Stomach smooth muscle (tissue), 2 donors: ENCODE data around the gene KCNQ5.

Source experiments
- H3K27ac ChIP-seq: one replicate; pipeline ENCODE4 v1.7.0; 2013; ENCODE audit warnings: mild to moderate bottlenecking, low read length, inconsistent platforms
- H3K27me3 ChIP-seq, 2 donors: one replicate each; pipeline ENCODE4 v1.7.0; 2013; ENCODE audit warnings: low read length in 2 of 2; ENCODE audit not compliant: insufficient read depth in 2 of 2, control insufficient read depth in 1 of 2
- H3K36me3 ChIP-seq, 2 donors: one replicate each; pipeline ENCODE4 v1.7.0; 2013; ENCODE audit warnings: low read length in 2 of 2; ENCODE audit not compliant: control insufficient read depth in 2 of 2, insufficient read depth in 2 of 2
- H3K4me1 ChIP-seq: one replicate; pipeline ENCODE4 v1.7.0; 2013; ENCODE audit warnings: low read length; ENCODE audit not compliant: control insufficient read depth, insufficient read depth
- H3K4me3 ChIP-seq, 2 donors: one replicate each; pipeline ENCODE4 v1.7.0; 2013; ENCODE audit warnings: low read length in 2 of 2
- H3K9ac ChIP-seq, 2 donors: one replicate each; pipeline ENCODE4 v1.7.0; 2013; ENCODE audit warnings: low read length in 2 of 2, mild to moderate bottlenecking in 1 of 2
- H3K9me3 ChIP-seq, 2 donors: one replicate each; pipeline ENCODE4 v1.7.0; 2013; ENCODE audit warnings: low read length in 2 of 2; ENCODE audit not compliant: control insufficient read depth in 2 of 2
- donor health status: healthy.
- donor health status: Pancreatic carcinoma.

Gene KCNQ5

DNA sequence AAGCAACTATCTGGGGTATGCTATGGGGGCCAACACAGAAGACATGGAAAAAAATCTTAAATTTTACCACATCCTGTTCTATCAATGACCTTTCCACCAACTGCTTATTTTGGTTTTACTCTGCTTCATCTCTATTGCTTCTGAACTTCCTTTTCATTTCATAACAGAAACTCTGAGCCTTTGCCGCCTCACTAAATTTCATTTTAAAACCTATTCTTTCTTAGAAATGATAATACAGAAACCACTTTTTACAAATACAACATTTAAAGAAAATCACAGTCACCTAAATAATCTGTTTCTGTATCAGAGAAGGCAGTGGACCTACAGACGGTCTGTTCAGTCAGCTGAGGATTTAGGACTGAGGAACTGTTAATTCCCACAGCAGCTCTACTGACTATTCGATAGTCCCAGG is 117.5 kb downstream of the KCNQ5 start:
- no peak overlapping the region for H3K27ac ChIP-seq
- H3K27me3 ChIP-seq = no peaks in the 10 kb centered on the region
- H3K4me3 ChIP-seq = no peak overlapping the region
- no peaks in the 10 kb centered on the region for H3K4me1 ChIP-seq
- H3K9ac ChIP-seq = no peak overlapping the region
- no peaks in the 10 kb centered on the region for H3K9me3 ChIP-seq
- no peaks in the 10 kb centered on the region for H3K36me3 ChIP-seq

DNA sequence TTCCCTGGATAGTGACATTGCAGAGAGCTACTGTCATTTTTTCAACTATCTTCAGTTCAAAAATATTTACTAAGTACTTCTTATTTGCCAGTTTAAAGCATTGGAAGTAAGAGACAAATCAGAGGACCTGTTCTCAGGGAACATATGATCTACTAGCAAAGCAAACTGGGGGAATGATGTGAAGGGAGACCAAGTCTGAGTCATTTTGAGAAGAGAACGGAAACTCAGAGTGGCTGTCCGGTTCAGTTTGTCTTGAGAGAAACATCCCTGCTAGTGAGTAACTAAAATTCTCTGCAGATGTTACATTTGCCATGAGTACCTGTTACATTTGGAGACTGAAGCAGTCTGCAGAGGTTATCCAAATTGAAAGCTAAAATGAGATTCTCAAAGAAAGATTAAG is 118.3 kb downstream of the KCNQ5 start:
- Histone ChIP-seq H3K9ac (no peak overlapping the region), H3K27ac (no peak overlapping the region), H3K27me3 (no peaks in the 10 kb centered on the region), H3K36me3 (no peaks in the 10 kb centered on the region), H3K9me3 (no peaks in the 10 kb centered on the region), H3K4me1 (no peaks in the 10 kb centered on the region), H3K4me3 (no peak overlapping the region)

DNA sequence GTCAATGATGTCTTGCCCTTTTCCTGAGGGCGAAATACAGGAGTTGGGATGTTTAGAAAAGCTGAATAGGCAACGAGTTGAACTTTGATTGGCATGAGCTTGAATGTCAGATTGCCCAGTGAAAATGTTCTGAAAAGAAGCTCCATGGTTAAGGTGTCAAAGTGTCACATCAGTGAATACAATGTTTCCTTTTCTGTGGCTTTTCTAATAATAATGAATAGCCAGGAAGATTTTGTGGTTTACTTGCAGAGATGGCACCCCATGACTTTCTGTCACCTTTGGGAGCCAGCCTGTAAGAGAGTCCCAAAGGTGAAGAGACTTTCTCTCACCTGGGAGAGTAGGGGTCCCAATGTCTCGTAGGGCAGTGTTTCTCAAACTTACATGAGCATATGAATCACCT is 119.2 kb downstream of the KCNQ5 start:
- Histone ChIP-seq H3K27ac (no peak overlapping the region), H3K4me1 (no peaks in the 10 kb centered on the region), H3K4me3 (no peak overlapping the region), H3K9ac (no peak overlapping the region), H3K36me3 (no peaks in the 10 kb centered on the region), H3K9me3 (no peaks in the 10 kb centered on the region), H3K27me3 (no peaks in the 10 kb centered on the region)

DNA sequence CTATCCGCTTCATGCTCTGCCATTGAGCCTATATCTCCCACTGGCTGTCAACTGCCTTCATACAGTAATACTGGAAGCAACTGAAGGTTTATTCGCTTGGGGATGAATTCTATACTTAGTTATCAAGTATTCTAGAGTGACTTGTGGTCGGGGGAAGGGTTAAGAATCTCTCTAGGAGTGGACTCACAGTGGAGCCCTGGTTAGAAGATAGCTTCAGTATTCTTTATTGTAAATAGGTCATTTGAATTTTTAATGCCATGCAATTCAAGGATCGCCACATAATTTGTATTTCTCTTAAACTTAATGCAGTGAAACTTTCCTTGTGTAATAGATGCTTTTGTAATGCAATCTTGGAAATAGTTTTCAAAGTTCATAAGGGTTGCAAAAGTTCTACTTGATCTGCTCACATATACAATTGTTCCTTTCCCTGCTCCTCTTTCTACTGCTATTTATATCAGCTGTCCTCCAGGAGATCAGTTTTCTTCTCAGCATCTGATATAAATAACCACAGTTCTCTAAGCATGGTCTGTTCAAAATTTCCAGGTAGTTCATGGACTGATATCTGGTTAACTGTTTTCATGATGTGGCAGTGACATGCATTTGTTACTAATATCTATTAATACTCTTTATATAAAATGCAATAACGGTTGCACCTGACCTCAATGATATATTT is 120.3 kb downstream of the KCNQ5 start:
- no peaks in the 10 kb centered on the region for H3K4me1 ChIP-seq
- H3K9ac ChIP-seq = no peak overlapping the region
- no peak overlapping the region for H3K27ac ChIP-seq
- H3K36me3 ChIP-seq = no peaks in the 10 kb centered on the region
- no peaks in the 10 kb centered on the region for H3K9me3 ChIP-seq
- H3K27me3 ChIP-seq = no peaks in the 10 kb centered on the region
- H3K4me3 ChIP-seq = no peak overlapping the region

DNA sequence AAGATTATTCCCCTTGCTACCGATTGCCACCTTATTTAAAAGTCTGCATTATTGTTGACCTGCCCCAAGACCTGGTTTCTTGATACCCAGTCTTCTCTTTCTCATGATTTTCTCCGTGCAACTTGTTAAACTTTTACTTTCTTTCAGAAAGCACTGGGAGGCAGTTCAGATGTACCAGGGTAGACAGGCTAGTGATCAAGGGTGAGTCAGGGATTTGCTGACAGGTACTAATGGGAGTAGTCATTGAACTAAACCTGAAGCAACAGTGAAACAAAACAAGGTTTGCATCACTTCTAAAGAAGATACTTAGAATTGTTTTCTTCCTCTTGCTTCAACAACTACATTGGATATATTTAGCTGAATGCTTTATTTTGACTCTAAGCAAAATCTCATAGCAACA is 124.4 kb downstream of the KCNQ5 start:
- H3K36me3 ChIP-seq = no peaks in the 10 kb centered on the region
- no peaks in the 10 kb centered on the region for H3K4me1 ChIP-seq
- no peak overlapping the region for H3K27ac ChIP-seq
- no peaks in the 10 kb centered on the region for H3K27me3 ChIP-seq
- no peaks in the 10 kb centered on the region for H3K9me3 ChIP-seq
- H3K9ac ChIP-seq = no peak overlapping the region
- no peak overlapping the region for H3K4me3 ChIP-seq

DNA sequence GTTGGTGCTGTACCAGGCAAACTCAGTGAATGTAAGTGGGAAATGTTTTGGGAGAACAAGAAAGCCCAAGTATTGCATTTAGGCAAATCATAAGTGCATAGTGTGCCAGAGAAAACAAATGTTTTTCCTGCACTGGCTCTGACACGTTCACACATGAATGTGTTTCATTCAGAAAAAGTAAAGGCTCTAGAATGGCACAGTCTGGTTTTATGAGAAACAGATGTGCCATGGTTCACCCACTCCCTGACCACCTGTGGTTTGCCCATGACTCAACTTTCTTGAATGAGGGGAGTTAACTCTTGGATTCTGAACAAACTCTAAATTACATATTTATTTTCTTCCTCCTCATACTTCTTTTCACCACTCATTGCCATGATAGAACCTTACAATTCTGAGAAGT is 126.9 kb downstream of the KCNQ5 start:
- Histone ChIP-seq H3K36me3 (no peaks in the 10 kb centered on the region), H3K27me3 (no peaks in the 10 kb centered on the region), H3K4me3 (no peak overlapping the region), H3K9ac (no peak overlapping the region), H3K9me3 (no peaks in the 10 kb centered on the region), H3K4me1 (no peaks in the 10 kb centered on the region), H3K27ac (no peak overlapping the region)

DNA sequence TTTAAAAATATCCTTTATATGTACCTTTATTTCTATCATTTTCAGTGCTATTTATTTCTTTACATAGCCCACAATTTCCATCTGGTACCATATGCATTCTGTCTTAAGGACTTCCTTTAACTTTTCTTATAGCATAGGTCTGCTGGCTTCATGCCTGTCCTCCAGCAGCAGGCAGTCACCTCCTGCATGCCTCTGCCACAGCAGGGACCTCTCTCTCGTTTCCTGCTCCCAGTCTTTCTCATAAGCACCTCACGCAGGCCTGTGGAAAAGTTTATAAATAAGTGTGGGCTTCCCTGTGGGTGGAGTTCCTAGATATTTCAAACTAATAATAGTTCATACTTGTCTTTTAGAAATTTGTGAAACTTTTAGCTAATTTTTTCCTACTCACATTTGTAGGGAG is 133.9 kb downstream of the KCNQ5 start:
- H3K9me3 ChIP-seq = no peaks in the 10 kb centered on the region
- H3K9ac ChIP-seq = no peak overlapping the region
- H3K36me3 ChIP-seq = no peaks in the 10 kb centered on the region
- H3K4me1 ChIP-seq = no peaks in the 10 kb centered on the region
- H3K27me3 ChIP-seq = no peaks in the 10 kb centered on the region
- no peak overlapping the region for H3K27ac ChIP-seq
- H3K4me3 ChIP-seq = no peak overlapping the region

DNA sequence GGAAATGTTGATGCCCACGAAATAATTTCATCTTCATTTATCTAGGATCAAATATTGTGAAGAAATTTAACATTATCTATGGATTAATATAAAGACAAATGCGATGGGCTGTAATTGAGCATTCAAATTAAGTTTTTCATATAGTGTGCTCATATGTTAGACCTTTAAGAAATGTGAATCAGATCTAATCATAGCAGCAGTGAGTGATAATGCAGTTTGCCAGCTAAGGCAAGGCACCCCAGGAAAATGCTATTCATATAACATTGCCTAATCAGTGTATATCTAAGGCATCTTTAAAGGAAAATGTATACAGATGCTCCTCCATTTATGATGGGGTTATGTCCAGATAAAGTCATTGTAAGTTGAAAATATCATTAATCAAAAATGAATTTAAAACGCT is 135.2 kb downstream of the KCNQ5 start:
- Histone ChIP-seq H3K36me3 (no peaks in the 10 kb centered on the region), H3K9ac (no peak overlapping the region), H3K27ac (no peak overlapping the region), H3K9me3 (no peaks in the 10 kb centered on the region), H3K4me3 (no peak overlapping the region), H3K4me1 (no peaks in the 10 kb centered on the region), H3K27me3 (no peaks in the 10 kb centered on the region)

DNA sequence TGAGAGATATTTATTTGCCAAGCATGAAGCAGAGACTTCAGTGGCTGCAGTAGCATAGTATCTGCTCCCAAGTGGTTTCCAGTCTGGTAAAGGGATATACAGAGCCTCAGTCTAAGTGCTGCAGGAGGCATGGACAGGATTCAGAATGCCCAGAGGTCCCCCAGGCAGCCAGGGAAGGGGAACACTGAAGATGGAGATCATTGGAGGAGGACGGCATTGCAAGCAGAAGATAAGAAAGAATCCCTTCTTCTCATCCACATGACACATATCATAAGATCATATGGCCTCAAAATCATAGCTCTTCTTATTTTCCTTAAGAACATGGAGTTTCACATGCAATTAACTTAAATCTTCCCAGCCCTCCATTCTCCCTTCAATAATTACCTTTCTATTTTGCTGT is 136.1 kb downstream of the KCNQ5 start:
- no peak overlapping the region for H3K4me3 ChIP-seq
- H3K4me1 ChIP-seq = no peaks in the 10 kb centered on the region
- no peak overlapping the region for H3K9ac ChIP-seq
- H3K36me3 ChIP-seq = no peaks in the 10 kb centered on the region
- H3K9me3 ChIP-seq = no peaks in the 10 kb centered on the region
- H3K27ac ChIP-seq = no peak overlapping the region
- H3K27me3 ChIP-seq = no peaks in the 10 kb centered on the region

DNA sequence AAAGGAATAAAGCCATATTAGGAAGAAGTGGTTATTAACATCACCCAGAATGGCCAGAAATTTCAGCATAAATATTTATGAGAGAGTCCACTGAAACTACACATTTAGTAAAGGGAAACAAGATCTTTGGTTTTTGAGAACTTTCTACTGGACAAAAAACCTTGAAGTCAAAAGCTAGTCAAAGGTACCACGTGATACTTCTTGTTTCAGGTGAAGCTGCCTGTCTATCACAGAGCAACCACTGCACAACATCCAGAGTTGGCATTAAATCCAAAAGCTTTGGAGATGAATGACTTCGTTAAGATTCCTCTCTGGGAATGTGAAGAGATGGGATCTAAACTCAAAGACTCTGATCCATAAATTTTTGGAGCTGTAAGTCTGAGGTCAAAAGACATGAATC is 137.0 kb downstream of the KCNQ5 start:
- Histone ChIP-seq H3K4me1 (no peaks in the 10 kb centered on the region), H3K27me3 (no peaks in the 10 kb centered on the region), H3K9ac (no peak overlapping the region), H3K4me3 (no peak overlapping the region), H3K36me3 (no peaks in the 10 kb centered on the region), H3K27ac (no peak overlapping the region), H3K9me3 (no peaks in the 10 kb centered on the region)

DNA sequence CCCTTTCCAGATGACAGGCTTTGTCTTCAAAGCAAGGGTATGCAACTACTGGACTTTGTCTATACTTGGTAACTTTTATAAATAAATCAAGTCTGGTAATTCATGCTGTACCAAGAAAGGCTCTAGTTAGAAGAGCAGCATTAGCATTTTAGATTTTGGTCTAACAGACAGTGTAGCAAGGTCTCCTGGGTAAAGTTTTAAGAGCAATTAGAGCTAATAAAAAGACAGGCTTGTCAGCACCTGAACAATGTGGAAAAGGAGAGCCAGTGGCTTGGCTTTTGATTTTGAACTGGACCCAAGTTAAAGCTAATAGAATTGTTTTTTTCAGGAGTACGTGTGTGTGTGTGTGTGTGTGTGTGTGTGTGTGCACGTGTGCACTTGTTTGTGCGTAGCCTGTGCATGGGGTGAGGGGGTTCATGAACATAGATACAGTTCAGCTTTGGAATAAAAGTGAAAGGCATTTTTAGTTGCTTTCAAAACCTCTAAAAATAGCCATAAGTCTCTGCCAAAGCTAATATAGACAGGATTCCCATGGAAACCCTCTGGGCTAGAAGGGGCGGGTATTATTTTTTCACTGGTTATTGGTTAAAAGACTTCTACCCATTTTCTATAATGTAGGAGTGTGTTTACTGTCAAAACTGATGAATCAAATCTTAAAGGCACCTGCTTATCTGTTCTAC is 138.4 kb downstream of the KCNQ5 start:
- Histone ChIP-seq H3K9ac (no peak overlapping the region), H3K4me3 (no peak overlapping the region), H3K4me1 (no peaks in the 10 kb centered on the region), H3K27me3 (no peaks in the 10 kb centered on the region), H3K9me3 (no peaks in the 10 kb centered on the region), H3K27ac (no peak overlapping the region), H3K36me3 (no peaks in the 10 kb centered on the region)
